ENCODE measurements around the gene LYRM4.

GRCh38 chr6:5250911-5251310, 9.8 kb downstream of the LYRM4 start:
- TF ChIP-seq CTCF (IDR thresholded peaks at IDR 0.05) (no peak), POLR2A (IDR thresholded peaks at IDR 0.05) (no peak)

Data from esophagus squamous epithelium (tissue), 4 donors.